HG02870 (cell line): ENCODE data around the gene SLC25A11.

Source experiments
- ATAC-seq: cut with Tn5 transposase; IDR thresholded peaks from one replicate; pipeline ENCODE4 v1.9.1; 2021; ENCODE audit warnings: mild to moderate bottlenecking, moderate library complexity; ENCODE audit not compliant: unreplicated experiment

The SLC25A11 gene

GRCh38 chr17:4939796-4940554, at the start of gene SLC25A11, which contains the start of gene RNF167:
SLC25A11 (minus strand) TSS chr17:4940046; CDS start chr17:4939910, 136 bp downstream.
RNF167 (plus strand) TSS chr17:4940268; CDS start chr17:4940910, 642 bp downstream.
- ATAC-seq, result peak; percentile 65

- no peak for ATAC-seq
Observed at GRCh38 chr17:4987767-4988567, 48.1 kb upstream of the SLC25A11 start.

- ATAC-seq, result peak; percentile 65
Observed at GRCh38 chr17:4986951-4987766, 47.3 kb upstream of the SLC25A11 start, which contains the start of gene CAMTA2. CAMTA2 (minus strand) TSS chr17:4987675; CDS start chr17:4986222, 1,453 bp downstream.

DNA sequence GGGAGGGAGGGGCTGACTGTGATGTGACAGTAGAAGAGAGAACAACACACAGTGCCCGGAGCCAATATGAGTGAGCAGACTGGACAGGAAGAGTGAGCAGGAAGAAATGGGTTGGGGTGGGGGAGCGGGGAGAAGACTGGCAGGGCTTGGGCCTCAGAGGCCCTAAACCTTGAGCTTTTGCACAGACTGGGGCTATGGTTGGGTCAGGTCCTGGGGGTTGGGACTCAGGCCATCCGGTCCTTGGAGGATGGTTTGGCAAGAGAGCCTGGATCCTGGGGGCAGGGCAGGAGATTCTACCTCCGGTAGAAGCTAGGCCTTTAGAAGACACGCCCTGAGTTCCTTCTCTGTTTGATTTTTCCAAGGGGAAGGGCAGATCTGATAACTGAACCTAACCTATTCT, 46.6 kb upstream of the SLC25A11 start:
- ATAC-seq, result no peak

GRCh38 chr17:4982305-4982704, 42.5 kb upstream of the SLC25A11 start:
- ATAC-seq, result no peak

GRCh38 chr17:4980644-4981216, 40.9 kb upstream of the SLC25A11 start:
- ATAC-seq, result no peak

- no peak for ATAC-seq
Observed at GRCh38 chr17:4978726-4979125, 38.9 kb upstream of the SLC25A11 start.

- ATAC-seq, result no peak
Observed at GRCh38 chr17:4974115-4974670, 34.3 kb upstream of the SLC25A11 start.

DNA sequence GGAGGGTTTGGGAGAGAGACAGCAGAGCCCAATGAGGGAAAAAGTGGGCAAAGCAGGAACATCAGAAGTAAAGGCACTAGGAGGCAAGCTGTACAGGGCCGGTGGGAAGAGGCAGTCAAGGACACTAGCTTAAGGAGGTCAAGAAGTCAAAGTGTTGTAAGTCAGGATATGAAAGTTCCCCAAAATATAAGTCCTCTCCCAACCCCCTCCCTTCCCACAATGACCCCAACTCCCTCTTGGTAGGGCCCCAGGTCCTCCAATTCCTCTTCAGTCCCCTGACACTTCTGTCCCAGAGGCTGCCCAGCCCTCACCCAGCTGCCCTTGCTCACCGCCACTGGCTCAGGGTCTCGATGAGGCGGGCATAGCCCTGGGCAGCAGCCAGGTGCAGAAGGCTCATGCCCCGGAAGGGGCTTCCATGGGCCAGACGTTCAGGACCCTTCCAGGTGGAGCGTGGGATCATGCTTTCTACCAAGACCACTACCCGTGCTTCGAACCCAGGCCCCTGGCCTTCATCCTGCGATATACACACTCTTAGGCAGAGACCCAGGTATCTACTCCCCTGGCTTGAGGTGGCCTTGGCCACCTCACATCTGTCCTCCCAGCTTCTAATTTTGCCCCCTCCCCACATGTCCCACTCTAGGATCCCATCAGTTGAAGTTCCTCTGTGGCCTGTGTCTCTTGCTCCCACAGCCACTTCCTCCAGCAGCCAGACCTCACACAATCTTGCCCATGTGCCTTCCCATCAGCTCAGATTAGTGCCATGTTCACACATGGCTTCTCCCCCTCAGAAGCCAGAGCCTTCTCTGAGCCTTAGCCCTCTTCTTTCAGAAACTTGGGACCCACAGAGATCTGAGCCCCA, 33.6 kb upstream of the SLC25A11 start:
- no peak for ATAC-seq

DNA sequence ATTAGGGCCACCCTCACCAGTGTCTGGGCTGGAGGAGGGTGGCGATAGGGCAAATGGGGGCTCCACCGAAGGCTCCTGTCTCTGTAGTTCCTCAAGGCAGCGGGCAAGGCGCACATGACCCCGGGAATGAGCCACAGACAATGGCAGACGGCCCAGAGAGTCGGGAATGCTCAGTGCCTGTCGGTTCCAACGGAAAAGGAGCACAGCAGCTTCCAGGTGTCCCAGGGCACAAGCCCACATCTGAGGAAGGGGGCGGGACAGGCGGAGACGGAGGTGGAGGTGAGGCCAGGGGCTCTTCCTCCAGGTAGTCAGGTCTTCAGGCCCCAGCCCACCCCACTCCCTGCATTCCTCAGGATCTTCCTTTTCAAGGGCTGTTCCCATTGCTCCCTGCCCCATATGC, 32.9 kb upstream of the SLC25A11 start:
- ATAC-seq, result no peak

DNA sequence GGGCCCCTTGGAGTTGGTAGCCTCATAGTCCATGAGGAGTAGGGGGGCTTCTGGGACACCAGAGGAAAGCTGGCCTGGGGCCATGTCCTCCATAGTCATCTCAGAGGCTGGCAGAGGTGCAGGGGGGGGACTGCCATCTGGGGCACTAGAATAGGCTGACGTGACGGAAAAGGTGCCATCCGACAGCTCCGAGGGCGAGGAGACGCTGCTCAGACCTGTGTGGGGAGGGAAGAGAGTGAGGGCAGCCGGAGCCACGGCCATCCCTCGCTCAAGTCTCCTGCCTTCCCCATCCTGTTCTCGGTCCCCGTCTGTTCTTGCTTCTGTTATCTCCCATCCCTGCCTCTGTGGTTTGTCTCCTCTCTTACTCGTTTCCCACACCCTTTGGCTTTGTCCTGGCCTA, 32.5 kb upstream of the SLC25A11 start:
- no peak for ATAC-seq

DNA sequence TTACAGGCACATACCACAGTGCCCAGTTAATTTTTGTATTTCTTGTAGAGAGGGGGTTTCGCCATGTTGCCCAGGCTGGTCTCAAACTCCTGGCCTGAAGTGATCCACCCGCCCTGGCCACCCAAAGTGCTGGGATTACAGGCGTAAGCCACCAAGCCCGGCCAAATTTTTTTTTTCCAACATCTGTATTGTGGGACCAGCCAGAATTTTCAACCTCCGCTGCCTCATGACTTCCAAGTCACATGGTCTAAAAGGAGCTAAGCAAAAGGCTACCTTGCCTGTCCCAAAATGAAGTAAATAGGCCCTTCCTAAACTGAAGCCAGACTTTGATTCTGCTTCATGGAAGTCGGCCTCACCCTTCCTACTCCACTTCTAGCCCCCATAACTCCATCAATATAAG, 32.0 kb upstream of the SLC25A11 start:
- no peak for ATAC-seq

DNA sequence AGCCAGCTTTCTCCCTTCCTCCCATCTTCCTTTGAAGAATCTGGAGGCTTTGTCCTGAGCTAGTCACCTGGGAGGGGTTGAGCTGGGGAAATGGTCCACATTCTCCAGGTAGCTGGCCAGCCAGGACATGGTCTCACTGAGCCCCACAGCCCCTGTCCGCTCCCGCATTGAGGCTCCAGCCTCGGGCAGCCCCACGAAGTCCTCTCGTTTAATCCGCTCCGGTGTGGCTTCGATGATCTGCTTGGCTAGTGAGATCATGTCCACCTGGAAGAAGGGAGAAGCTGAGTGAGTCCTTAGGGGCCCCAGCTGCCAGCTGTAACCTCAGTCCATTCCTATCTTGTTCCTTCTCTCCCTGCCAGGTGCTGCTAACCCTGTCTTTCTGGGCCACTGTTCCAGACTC, 30.4 kb upstream of the SLC25A11 start:
- ATAC-seq, result no peak

GRCh38 chr17:4969551-4970173, 29.8 kb upstream of the SLC25A11 start:
- ATAC-seq, result no peak

DNA sequence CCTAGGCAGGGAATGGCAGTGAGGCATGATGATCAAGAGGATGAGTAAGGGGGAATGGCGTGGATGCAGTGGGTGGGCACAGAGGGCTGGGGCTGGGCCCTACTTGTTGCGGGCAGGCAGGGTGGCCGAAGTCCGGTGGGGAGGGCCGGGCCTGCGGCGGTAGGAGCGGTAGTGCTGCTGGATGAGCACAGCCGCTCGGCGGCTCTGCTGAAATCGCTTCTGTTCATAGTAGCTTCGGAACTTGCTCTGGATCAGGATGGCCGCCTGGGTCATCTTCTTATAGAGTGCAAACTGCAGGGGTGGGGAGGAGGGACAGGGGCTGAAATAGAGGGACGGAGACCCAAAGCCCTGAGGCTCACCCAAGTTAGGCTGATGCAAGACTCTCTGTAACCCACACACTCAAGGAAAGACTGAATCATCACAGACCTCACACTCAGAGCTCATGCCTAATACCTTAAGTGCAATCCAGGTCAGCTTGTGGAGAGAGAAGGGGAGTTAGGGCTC, 29.3 kb upstream of the SLC25A11 start:
- ATAC-seq, result no peak

DNA sequence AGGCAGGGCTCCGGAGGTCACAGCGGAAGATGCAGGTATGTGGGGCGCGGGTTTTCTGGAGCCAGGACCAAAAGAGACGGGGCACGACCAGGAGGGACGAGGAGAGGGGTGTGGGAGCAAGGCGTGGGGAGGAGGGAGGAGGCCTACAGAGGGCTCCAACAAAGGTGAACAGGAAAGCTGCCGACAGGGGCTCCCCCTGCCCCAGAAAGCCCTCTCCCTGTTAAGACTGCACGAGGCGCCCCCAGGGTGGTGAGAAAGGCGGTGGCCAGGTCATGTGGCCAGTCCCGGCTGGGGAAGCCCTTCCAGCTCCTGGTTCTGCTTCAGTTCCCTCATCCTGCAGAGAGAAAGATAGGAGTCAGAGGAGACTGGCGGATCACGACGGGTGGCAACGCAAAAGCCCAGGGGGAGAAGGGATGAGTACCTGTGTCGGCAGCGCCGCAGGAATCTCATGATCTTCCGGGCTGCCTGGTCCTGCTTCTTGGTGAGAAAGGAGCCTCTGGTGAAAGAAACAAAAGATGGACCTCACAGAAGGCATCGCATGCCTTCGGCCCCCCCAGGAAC, 28.7 kb upstream of the SLC25A11 start:
- ATAC-seq, result no peak

DNA sequence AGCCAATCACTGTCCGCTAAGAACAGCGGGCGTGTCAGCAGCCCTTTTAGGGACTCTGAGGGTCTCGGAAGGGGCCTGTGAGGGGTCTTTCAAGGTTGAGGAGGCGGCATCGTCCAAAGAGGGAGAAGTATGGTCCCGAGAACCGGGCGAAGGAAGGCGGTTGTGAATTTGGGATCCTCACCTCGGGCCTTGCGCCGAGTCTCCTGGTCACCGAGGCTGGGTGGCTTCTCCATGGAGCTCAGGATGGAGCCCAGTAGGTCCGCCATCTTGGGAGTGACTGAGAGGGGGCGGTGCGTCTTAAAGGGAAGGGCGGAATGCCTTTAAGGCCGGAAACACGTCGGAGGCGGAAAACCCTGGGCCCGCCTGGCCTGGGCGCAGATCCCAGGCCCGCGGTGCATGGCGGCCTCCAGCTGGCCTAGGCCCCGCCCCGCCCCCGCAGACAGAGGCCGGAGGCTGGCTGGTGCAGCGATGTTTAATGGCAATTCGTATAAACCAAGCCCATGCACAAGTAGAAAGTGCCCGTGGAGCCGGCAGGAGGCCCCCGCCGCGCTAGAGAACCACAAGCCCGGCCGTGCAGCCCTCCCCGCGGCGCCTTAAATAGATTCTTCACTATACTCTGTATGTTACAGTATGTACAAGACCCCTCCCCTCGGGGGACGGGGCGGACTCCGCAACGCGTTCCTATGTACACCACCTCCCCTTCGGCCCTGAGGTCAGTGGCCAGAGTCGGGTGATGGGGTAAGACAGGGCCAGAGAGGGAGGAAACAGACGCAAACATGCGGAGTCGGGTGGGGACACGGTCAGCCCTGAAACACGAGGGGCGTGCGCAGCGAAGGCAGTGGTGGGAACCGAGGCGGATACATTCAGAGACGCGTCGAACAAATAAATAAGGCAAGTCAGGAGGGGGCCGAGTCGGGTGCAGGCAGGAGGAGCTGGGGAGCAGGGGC, 28.0 kb upstream of the SLC25A11 start, which contains the start of gene SPAG7:
TSS of gene SPAG7 (minus strand) at position 279 of the 947 bp plus-strand sequence. CDS start at position 266, 13 bp downstream.
- ATAC-seq, result peak; percentile 57
